GM12872 (cell line): ENCODE measurements around the gene FHL3.

Experiments
- CTCF ChIP-seq: IDR thresholded peaks from 3 replicates; pipeline ENCODE4 v1.5.1; 2011; ENCODE audit warnings: low read depth, mild to moderate bottlenecking, low read length, moderate library complexity; ENCODE audit not compliant: insufficient read depth

The FHL3 gene

GRCh38 chr1:38004284-38005108, 818 bp downstream of the FHL3 start:
- peak; percentile 27; the same call in 1 of the 3 replicates for TF ChIP-seq CTCF

GRCh38 chr1:38003261-38004250, 1.8 kb downstream of the FHL3 start:
- no peak for TF ChIP-seq CTCF

- no peak for TF ChIP-seq CTCF
These were observed 4.5 kb downstream of the FHL3 start for GRCh38 chr1:38000529-38001455.

GRCh38 chr1:38000233-38000528, 5.1 kb downstream of the FHL3 start:
- no peak for TF ChIP-seq CTCF

GRCh38 chr1:37999430-38000232, 5.7 kb downstream of the FHL3 start:
- no peak for TF ChIP-seq CTCF

- TF ChIP-seq CTCF: no peak
These were observed 6.3 kb downstream of the FHL3 start for GRCh38 chr1:37998913-37999429.
